Lower leg skin (tissue), 3 donors: ENCODE data around the gene CIDEB.

Experiments
- POLR2A ChIP-seq, 2 donors: fragments of 450-650 bp; IDR thresholded peaks; one replicate each; pipeline ENCODE4 v1.6.1; 2016 to 2017; ENCODE audit warnings: antibody characterized with exemption in 2 of 2, mild to moderate bottlenecking in 1 of 2, moderate library complexity in 1 of 2
- TF ChIP-seq, protein P1 (sequence below), 3 donors: fragments of 450-650 bp; IDR thresholded peaks; one replicate each; pipeline ENCODE4 v1.5.1; 2016; ENCODE audit warnings: antibody characterized with exemption in 3 of 3, mild to moderate bottlenecking in 3 of 3, moderate library complexity in 2 of 3

DNA sequence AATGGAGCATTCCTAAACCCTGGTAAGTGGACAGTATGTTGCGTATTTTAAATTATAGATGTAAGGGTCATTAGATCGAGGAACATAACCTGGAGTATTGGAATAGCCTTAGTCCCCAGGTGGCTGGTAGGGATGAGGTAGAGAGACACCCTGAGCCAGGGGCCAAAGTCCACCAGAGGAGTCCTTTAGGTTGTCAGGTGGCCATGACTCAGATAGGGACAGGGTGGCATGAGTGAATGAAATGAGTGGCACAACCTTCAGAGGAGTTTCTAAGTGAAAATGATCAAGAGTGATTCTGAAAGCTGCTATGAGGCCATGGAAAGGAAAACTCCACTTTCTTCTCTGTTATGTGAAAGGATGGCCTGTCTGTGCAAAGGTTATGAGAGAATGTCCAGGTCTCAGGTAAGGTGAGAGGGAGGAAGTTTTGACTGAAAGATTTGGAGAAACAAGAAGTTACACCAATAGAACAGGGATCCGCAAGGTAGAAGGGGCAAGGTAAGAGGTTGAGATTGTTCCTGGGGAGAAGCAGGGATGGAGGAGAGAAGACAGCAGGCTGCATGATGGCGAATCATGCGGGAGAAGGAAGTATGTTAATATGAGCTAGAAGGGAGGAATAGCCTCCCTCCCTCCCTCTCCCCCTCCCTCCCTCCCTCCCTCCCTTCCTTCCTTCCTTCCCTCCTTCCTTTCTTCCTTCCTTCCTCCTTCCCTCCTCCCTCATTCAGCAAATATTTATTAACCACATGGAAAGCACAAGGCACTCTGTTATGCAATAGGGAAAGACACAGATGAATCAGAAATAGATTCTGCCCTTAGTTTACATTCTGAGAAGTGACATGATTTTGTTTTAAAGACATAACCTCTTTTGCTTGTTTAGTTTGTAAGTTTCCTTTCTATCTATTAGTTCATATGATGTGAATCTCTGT lies 46.0 kb upstream of the CIDEB start:
- TF ChIP-seq, protein P1, sequence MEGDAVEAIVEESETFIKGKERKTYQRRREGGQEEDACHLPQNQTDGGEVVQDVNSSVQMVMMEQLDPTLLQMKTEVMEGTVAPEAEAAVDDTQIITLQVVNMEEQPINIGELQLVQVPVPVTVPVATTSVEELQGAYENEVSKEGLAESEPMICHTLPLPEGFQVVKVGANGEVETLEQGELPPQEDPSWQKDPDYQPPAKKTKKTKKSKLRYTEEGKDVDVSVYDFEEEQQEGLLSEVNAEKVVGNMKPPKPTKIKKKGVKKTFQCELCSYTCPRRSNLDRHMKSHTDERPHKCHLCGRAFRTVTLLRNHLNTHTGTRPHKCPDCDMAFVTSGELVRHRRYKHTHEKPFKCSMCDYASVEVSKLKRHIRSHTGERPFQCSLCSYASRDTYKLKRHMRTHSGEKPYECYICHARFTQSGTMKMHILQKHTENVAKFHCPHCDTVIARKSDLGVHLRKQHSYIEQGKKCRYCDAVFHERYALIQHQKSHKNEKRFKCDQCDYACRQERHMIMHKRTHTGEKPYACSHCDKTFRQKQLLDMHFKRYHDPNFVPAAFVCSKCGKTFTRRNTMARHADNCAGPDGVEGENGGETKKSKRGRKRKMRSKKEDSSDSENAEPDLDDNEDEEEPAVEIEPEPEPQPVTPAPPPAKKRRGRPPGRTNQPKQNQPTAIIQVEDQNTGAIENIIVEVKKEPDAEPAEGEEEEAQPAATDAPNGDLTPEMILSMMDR (IDR thresholded peaks at IDR 0.05): no peak
- no peak for TF ChIP-seq POLR2A (IDR thresholded peaks at IDR 0.05)
